ENCODE results near the gene CCDC71L. TPM values are rescaled to one million over a fixed set of nuclear protein-coding genes. Genes with fewer than 3 reads are reported as not detected.

Gene CCDC71L
- total and polyA plus RNA-seq, 4 donors, result 7.4 to 16.6 (median 12.3) TPM

DNA sequence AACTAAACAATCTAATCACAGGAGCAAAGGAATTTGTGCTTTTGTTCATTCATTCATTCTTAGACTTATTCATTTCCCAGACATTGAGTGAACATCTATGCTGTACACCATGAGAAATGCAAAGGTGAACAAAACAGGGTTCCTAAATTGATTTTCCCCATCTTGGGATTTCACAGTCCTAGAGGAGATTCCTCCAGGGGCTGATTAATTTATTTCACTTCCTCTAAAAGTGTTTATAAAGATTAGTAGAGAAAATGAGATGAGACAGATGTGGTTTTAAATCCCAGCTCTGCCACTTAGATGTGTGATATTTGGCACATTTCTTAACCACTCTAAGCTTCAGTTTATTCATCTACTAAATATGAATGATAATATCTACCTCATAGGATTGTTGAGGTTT is 8.9 kb downstream of the CCDC71L start:
- TF ChIP-seq, protein P1, sequence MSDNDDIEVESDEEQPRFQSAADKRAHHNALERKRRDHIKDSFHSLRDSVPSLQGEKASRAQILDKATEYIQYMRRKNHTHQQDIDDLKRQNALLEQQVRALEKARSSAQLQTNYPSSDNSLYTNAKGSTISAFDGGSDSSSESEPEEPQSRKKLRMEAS (IDR thresholded peaks at IDR 0.05), result no peak
- TF ChIP-seq FOXA1 (IDR thresholded peaks at IDR 0.05) (no peak), FOXA2 (IDR thresholded peaks at IDR 0.05) (no peak)
- TF ChIP-seq, protein P2, sequence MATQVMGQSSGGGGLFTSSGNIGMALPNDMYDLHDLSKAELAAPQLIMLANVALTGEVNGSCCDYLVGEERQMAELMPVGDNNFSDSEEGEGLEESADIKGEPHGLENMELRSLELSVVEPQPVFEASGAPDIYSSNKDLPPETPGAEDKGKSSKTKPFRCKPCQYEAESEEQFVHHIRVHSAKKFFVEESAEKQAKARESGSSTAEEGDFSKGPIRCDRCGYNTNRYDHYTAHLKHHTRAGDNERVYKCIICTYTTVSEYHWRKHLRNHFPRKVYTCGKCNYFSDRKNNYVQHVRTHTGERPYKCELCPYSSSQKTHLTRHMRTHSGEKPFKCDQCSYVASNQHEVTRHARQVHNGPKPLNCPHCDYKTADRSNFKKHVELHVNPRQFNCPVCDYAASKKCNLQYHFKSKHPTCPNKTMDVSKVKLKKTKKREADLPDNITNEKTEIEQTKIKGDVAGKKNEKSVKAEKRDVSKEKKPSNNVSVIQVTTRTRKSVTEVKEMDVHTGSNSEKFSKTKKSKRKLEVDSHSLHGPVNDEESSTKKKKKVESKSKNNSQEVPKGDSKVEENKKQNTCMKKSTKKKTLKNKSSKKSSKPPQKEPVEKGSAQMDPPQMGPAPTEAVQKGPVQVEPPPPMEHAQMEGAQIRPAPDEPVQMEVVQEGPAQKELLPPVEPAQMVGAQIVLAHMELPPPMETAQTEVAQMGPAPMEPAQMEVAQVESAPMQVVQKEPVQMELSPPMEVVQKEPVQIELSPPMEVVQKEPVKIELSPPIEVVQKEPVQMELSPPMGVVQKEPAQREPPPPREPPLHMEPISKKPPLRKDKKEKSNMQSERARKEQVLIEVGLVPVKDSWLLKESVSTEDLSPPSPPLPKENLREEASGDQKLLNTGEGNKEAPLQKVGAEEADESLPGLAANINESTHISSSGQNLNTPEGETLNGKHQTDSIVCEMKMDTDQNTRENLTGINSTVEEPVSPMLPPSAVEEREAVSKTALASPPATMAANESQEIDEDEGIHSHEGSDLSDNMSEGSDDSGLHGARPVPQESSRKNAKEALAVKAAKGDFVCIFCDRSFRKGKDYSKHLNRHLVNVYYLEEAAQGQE (IDR thresholded peaks at IDR 0.05), result no peak
- no peaks in the 10 kb centered on the region for H3K9me3 ChIP-seq (ENCODE audit: control insufficient read depth in 4 of 4, low read length in 3 of 4)
- no peaks in the 10 kb centered on the region for H3K27me3 ChIP-seq (ENCODE audit: control insufficient read depth in 4 of 4, insufficient read depth in 4 of 4, low read length in 3 of 4)
- peaks cover 0 to 2% (median 0%) of the 10 kb centered on the region in 4 donors for H3K4me1 ChIP-seq (ENCODE audit: control insufficient read depth in 4 of 4, insufficient read depth in 4 of 4, low read length in 3 of 4)
- DNase-seq (ENCODE audit: low spot score), result no peak
- H3K9ac ChIP-seq (ENCODE audit: low read depth in 1 of 2, low read length in 2 of 2), result no peak overlapping the region
- H3K27ac ChIP-seq (ENCODE audit: low read depth in 1 of 2, low read length in 2 of 2), result no peak overlapping the region
- no peak overlapping the region for H3K4me3 ChIP-seq (ENCODE audit: low read depth in 1 of 3, low read length in 3 of 3)
- H3K36me3 ChIP-seq (ENCODE audit: control insufficient read depth in 4 of 4, insufficient read depth in 3 of 4, low read depth in 1 of 4, low read length in 3 of 4), result no peaks in the 10 kb centered on the region

DNA sequence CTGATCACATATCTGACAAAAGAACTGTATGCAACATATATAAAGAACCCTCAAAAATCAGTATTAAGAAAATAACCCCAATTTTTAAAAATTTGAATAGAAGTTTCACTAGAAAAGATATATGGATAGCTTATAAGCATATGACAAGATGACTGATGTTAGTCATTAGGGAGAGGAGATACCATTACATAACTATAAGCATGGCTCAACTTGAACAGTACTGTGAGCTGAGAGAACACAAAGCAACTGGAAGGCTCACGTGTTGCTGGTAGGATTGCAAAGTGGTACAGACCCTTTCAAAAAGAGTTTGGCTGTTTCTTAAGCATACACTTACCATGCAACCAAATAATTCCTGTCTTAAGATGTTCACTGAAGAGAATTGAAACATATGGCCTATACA is 14.7 kb downstream of the CCDC71L start:
- Histone ChIP-seq H3K4me3 (ENCODE audit: low read depth in 1 of 3, low read length in 3 of 3) (no peak overlapping the region), H3K27ac (ENCODE audit: low read depth in 1 of 2, low read length in 2 of 2) (no peak overlapping the region), H3K9ac (ENCODE audit: low read depth in 1 of 2, low read length in 2 of 2) (no peak overlapping the region), H3K27me3 (ENCODE audit: control insufficient read depth in 4 of 4, insufficient read depth in 4 of 4, low read length in 3 of 4) (no peaks in the 10 kb centered on the region), H3K36me3 (ENCODE audit: control insufficient read depth in 4 of 4, insufficient read depth in 3 of 4, low read depth in 1 of 4, low read length in 3 of 4) (no peaks in the 10 kb centered on the region), H3K9me3 (ENCODE audit: control insufficient read depth in 4 of 4, low read length in 3 of 4) (no peaks in the 10 kb centered on the region), H3K4me1 (ENCODE audit: control insufficient read depth in 4 of 4, insufficient read depth in 4 of 4, low read length in 3 of 4) (no peaks in the 10 kb centered on the region)
- WGBS, result 91% methylated on average over 1 of the region's 1 CpG
- DNase-seq (ENCODE audit: low spot score), result no peak
- no peak for TF ChIP-seq SP1 (IDR thresholded peaks at IDR 0.05)
- no peak for TF ChIP-seq JUND (IDR thresholded peaks at IDR 0.05)
- TF ChIP-seq, protein P1 (IDR thresholded peaks at IDR 0.05), result no peak
- no peak for TF ChIP-seq YY1 (IDR thresholded peaks at IDR 0.05)

DNA sequence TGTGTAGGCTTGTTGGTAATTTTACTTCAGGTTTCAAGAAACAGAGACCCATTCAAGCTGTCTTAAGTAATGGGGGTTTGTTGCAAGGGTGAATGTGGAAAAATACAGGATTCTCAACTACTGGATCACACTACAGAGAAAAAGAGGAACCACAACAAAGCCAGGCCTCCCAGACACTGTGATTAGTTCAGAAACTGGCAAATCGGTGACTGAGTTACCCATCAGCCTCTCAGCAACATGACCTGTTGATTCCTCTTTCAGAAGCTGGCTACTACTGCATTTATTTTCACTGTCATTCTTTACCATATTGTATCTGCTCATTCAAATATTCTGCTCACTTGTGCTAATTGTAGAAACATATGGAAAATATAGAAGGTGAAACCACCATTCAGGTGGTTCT is 16.0 kb downstream of the CCDC71L start:
- Histone ChIP-seq H3K4me3 (ENCODE audit: low read depth in 1 of 3, low read length in 3 of 3) (no peak overlapping the region), H3K27me3 (ENCODE audit: control insufficient read depth in 4 of 4, insufficient read depth in 4 of 4, low read length in 3 of 4) (no peaks in the 10 kb centered on the region), H3K36me3 (ENCODE audit: control insufficient read depth in 4 of 4, insufficient read depth in 3 of 4, low read depth in 1 of 4, low read length in 3 of 4) (no peaks in the 10 kb centered on the region), H3K9ac (ENCODE audit: low read depth in 1 of 2, low read length in 2 of 2) (no peak overlapping the region), H3K9me3 (ENCODE audit: control insufficient read depth in 4 of 4, low read length in 3 of 4) (no peaks in the 10 kb centered on the region), H3K4me1 (ENCODE audit: control insufficient read depth in 4 of 4, insufficient read depth in 4 of 4, low read length in 3 of 4) (peaks cover 1 to 9% (median 3%) of the 10 kb centered on the region in 4 donors), H3K27ac (ENCODE audit: low read depth in 1 of 2, low read length in 2 of 2) (no peak overlapping the region)
- 81% methylated on average over 1 of the region's 1 CpG for WGBS
- no peak for DNase-seq (ENCODE audit: low spot score)
- TF ChIP-seq, protein P2 (IDR thresholded peaks at IDR 0.05), result no peak
- TF ChIP-seq HNF4G (IDR thresholded peaks at IDR 0.05), result no peak
- TF ChIP-seq EGR1 (IDR thresholded peaks at IDR 0.05; ENCODE audit: low read depth in 2 of 2), result no peak
- TF ChIP-seq, protein P3, sequence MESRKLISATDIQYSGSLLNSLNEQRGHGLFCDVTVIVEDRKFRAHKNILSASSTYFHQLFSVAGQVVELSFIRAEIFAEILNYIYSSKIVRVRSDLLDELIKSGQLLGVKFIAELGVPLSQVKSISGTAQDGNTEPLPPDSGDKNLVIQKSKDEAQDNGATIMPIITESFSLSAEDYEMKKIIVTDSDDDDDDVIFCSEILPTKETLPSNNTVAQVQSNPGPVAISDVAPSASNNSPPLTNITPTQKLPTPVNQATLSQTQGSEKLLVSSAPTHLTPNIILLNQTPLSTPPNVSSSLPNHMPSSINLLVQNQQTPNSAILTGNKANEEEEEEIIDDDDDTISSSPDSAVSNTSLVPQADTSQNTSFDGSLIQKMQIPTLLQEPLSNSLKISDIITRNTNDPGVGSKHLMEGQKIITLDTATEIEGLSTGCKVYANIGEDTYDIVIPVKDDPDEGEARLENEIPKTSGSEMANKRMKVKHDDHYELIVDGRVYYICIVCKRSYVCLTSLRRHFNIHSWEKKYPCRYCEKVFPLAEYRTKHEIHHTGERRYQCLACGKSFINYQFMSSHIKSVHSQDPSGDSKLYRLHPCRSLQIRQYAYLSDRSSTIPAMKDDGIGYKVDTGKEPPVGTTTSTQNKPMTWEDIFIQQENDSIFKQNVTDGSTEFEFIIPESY (IDR thresholded peaks at IDR 0.05), result no peak
- TF ChIP-seq, protein P4, sequence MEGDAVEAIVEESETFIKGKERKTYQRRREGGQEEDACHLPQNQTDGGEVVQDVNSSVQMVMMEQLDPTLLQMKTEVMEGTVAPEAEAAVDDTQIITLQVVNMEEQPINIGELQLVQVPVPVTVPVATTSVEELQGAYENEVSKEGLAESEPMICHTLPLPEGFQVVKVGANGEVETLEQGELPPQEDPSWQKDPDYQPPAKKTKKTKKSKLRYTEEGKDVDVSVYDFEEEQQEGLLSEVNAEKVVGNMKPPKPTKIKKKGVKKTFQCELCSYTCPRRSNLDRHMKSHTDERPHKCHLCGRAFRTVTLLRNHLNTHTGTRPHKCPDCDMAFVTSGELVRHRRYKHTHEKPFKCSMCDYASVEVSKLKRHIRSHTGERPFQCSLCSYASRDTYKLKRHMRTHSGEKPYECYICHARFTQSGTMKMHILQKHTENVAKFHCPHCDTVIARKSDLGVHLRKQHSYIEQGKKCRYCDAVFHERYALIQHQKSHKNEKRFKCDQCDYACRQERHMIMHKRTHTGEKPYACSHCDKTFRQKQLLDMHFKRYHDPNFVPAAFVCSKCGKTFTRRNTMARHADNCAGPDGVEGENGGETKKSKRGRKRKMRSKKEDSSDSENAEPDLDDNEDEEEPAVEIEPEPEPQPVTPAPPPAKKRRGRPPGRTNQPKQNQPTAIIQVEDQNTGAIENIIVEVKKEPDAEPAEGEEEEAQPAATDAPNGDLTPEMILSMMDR (IDR thresholded peaks at IDR 0.05; ENCODE audit: low read depth, low read length, missing input control), result no peak
- TF ChIP-seq, protein P5, sequence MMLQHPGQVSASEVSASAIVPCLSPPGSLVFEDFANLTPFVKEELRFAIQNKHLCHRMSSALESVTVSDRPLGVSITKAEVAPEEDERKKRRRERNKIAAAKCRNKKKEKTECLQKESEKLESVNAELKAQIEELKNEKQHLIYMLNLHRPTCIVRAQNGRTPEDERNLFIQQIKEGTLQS (IDR thresholded peaks at IDR 0.05), result no peak
- no peak for TF ChIP-seq GABPA (IDR thresholded peaks at IDR 0.05 in 1 of 2, conservative IDR thresholded peaks at IDR 0.05 in 1 of 2)
- no peak for TF ChIP-seq YY1 (IDR thresholded peaks at IDR 0.05)
- TF ChIP-seq RXRA (IDR thresholded peaks at IDR 0.05), result no peak
- no peak for TF ChIP-seq NR2F2 (IDR thresholded peaks at IDR 0.05)
- no peak for TF ChIP-seq JUND (IDR thresholded peaks at IDR 0.05)
- no peak for TF ChIP-seq FOXA1 (IDR thresholded peaks at IDR 0.05)
